GM18951 (cell line): ENCODE results near the gene BRSK2.
"Not testable (repeated sequence)": the region's sequence is repeated elsewhere in the genome, so short reads cannot be mapped to it uniquely, and the experiment has no call there.

ENCODE experiments used
- POLR2A ChIP-seq: IDR thresholded peaks from 4 replicates; pipeline ENCODE4 v1.6.1; 2011; ENCODE audit warnings: mild to moderate bottlenecking; ENCODE audit not compliant: insufficient read length, insufficient read depth; ENCODE audit errors: extremely low read depth
- in situ Hi-C: fragments of 300-500 bp; cut with MboI; formaldehyde crosslinking; loops from one replicate; pipeline ENCODE4 v1.12.0; 2022; ENCODE audit warnings: low sequenced_read_pairs, mixed read lengths, inconsistent platforms; ENCODE audit not compliant: unreplicated experiment

The BRSK2 gene

DNA sequence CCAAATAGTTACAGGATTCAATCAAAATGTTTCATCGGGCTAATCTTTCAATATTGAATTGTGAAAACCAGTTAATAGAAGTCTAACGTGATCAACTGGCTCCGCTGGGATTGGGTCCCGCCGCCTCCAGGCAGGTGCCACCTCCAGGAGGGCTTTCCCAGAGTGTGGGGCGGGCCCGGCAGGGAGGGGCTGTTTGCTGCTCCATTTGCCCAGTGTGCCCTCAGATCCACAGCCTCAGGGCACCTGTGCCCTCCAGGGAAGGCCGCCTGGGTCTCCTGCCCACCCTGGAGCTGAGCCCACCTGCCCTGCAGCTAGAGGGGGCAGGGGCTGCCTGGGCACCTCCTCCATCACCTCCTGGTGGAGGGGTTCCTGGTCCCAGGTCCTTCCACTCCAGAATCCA, 17.9 kb downstream of the BRSK2 start:
- in situ Hi-C loops = no loop called here
- no peak for TF ChIP-seq POLR2A

DNA sequence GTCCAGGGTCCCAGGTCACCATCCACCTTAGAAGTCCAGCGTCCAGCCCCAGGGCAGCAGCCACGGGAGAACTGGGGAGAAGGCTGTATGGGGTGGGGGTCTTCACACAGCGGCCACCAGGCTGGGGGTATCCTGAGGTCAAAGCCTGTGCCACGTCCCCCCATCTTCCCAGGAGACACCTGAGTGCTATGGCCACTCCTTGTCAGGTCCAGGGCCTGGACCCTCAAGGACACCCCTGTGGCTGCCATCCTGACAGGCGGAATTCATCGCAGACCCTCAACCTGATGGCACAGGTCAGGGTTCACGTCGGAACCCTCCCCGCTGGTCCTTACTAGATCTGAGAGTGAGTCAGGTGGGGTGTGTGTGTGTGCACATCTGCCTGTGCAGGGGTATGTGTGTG, 18.6 kb downstream of the BRSK2 start:
- no peak for TF ChIP-seq POLR2A
- in situ Hi-C loops = no loop called here

DNA sequence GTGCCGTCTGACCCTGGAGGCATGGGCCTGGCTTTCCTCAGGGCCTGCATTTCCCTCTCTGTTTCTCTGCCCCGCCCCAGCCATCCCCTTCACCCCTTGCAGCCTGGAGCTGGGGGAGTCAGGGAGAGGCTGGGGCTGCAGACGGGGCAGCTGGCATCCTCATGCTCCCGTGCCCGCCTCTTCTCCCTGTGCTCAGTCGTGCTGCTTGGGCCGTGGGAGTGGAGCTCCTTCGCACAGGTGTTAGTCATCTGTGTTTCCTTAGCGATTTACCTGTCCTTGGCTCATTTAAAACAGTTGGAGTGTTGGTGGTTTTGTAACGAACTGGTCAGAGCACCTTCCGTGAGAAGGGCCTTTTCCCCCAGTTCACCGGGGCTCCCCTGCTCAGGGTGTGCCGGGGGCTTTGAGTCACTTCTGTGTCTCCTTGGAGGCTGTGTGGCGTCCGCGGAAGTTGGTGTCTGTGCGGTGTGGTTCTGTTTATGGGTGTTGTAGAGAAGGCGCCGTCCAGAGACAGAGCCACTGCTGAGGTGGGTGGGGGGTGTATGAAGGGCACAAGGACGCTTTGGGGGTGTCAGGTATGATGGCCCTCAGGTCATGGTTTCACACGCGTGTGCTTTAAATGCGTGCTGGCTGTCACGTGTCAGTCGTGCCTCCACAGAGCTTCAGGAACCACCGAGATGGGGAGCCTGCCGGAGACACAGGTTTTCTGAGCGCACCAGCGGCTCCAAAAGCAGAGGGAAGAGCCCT, 19.5 kb downstream of the BRSK2 start:
- in situ Hi-C loops = no loop called here
- TF ChIP-seq POLR2A = no peak

DNA sequence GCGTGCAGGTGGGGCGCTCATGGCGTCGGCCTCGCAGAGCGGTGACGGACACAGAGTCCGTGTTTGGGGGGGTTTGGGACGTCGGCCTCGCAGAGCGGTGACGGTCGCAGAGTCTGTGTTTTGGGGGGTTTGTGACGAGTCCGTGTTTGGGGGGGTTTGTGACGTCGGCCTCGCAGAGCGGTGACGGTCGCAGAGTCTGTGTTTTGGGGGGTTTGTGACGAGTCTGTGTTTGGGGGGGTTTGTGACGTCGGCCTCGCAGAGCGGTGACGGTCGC, 20.1 kb downstream of the BRSK2 start:
- in situ Hi-C loops = not testable (repeated sequence)

DNA sequence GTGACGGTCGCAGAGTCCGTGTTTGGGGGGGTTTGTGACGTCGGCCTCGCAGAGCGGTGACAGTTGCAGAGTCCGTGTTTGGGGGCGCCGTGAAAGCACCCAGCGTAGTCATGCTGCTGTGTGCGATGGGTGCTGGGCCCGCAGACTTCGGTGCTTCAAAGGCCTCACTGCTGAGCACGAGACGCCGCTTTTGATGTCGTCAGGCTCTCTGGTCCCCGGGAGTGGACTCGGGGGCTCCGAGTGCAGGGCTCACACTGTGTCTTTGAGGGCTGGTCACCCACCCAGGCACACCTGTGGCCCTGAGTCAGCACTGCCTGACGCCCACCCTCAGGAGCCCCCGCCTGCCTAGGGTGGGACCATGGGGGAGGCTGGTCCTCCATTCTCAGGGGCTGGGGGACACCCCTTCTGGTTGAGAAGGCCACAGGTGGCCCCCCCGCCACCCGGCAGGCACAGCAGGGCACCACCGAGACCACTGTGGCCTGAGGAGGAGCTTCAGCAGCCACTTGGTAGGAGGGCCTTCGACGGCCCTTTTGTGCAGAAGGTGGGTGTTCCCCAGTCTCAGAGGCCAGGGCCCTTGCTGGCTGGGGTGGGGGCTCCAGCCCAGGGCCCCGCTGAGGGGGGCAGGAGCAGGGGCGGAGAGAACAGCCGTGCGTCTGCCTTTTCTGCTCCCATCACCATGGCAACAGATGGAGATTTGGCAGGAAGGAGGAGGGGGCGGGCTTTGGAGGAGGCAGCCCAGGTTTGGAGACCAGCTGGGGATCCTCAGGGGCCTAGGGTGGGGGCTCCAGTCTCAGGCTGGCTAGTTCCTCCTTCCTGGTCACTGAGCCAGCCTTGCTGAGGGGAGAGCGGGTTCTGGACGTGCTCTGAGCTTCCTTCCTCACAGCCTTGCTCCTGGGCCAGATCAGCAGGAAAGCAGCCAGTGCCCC, 20.9 kb downstream of the BRSK2 start:
- no peak for TF ChIP-seq POLR2A
- in situ Hi-C loops = no loop called here

DNA sequence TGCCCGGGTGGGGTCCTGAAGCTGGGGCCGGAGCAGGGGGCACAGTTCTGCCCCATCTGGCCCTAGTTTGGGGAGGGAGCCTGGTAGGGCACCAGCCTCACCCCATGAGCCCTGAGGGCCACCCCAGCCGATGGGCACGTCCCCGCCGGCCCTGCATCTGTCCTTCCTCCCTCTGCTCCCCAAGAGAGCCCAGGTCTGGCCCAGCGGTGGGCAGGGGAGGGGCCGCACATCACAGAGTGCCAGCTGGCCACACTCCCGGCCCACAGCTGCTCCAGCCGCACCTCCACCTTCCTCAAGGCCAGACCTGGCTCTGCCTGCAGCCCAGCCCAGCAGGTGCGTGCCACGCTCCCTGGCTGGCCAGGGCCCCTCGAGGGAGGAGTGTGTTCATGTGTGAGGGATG, 21.6 kb downstream of the BRSK2 start:
- in situ Hi-C loops = no loop called here
- TF ChIP-seq POLR2A = no peak

DNA sequence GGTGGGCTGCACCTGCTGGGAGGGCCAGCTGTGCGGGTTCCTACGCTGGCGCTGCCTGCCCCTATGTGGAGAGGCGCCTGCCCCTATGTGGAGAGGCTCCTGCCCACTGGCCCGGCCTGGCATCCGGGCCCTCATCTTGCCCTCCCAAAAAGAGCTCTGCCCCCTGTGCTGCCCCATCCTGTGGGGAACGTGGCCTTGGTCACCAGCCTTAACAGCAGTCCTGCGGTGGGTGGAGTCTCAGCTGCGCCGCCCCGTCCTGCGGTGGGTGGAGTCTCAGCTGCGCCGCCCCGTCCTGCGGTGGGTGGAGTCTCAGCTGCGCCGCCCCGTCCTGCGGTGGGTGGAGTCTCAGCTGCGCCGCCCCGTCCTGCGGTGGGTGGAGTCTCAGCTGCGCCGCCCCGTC, 22.0 kb downstream of the BRSK2 start:
- in situ Hi-C loops = not testable (repeated sequence)

DNA sequence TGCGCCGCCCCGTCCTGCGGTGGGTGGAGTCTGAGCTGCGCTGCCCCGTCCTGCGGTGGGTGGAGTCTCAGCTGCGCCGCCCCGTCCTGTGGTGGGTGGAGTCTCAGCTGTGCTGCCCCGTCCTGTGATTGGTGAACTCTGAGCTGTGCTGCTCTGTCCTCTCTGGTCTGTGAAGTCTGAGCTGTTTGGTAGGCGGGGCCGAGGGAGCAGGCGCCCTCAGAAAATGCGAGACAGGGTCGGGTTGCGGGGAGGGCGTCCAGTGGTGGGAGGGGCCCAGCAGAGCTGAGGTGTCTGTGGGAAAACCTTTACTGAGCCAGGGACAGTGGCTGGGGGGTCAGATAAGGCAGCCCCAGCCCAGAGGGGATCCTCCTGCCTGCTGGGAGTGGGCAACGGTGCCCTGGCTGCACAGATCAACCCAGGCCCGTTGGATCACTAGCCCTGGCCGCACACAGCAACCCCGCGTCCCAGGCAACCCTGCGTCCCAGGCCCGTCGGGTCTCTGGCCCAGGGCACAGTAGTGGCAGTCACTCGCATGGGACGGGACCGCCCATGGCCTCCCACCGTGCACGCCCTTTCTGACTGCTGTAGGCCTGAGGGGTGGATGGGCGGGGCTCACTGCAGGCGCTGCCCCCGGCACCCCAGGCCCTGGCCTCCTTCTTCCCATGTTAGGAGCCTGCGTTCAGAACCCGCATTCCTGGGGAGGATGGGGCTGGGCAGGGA, 22.8 kb downstream of the BRSK2 start:
- no peak for TF ChIP-seq POLR2A
- in situ Hi-C loops = no loop called here

DNA sequence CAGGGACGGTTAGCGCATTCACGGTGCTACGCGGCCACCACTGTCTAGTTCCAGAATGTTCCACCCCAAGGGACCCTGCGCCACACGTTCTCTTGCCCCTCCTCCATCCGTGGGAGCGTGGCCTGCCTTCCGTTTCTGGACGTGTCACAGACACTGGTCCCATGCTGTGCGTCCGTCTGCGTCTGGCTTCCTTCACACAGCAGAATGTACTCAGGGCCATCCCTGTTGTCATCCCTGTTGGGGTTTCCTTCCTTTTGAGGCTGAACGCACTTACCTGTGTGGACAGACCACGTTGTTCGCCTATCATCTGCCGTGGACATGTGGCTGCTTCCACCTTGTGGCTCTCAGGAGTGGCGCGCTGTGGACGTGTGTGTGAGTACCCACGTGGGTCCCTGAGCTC, 24.9 kb downstream of the BRSK2 start:
- in situ Hi-C loops = no loop called here

DNA sequence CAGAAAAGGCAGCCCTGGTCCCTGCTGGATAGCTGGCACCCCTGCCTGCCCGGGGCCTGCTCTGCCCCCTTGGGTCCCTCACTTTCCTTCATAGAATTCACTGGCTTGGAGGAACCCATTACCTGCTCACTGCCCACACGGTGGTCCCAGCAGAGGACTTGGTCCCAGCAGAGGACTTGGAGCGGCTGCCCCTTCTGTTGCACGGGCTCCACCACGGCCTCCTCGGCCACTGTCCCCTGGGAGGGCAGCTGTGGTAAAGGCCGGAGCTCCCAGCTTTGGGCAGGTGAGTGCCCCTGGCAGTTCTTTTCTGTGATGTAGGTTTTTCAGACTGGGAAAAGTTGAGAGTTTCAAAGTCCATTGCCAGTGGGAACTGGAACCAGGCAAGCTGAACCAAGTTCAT, 25.9 kb downstream of the BRSK2 start:
- in situ Hi-C loops = no loop called here
- TF ChIP-seq POLR2A = no peak

More for the DNA sequence above, 24.9 kb downstream of the BRSK2 start:
- no peak for TF ChIP-seq POLR2A

DNA sequence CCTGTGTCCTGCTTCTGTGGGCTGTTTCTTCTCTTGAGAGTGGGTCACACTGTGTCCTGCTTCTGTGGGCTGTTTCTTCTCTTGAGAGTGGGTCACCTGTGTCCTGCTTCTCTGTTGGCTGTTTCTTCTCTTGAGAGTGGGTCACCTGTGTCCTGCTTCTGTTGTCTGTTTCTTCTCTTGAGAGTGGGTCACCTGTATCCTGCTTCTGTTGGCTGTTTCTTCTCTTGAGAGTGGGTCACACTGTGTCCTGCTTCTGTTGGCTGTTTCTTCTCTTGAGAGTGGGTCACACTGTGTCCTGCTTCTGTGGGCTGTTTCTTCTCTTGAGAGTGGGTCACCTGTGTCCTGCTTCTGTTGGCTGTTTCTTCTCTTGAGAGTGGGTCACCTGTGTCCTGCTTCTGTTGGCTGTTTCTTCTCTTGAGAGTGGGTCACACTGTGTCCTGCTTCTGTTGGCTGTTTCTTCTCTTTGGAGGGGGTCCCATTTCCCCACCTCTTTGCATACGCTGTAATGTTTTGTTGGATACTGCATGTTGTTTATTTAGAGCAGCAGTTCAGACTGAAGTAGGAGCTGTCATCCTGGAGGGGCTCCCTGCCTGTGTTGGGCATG, 28.6 kb downstream of the BRSK2 start:
- in situ Hi-C loops = not testable (repeated sequence)

DNA sequence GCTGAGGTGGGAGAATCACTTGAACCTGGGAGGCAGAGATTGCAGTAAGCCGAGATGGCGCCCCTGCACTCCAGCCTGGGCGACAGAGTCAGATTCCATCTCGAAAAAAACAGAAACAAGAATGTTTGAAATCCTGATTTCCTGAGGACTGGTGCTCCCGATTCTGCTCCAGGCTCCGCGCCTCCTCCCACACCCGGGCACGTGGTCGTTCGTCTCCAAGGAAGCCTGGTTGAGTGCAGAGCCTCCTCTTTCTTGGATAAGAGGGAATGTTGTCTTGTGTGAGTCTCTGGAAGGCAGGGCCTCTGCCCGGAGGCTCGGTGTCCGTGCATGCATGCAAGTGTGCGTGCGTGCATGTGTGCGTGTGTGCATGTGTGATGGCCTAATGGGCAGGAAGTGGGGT, 30.1 kb downstream of the BRSK2 start:
- in situ Hi-C loops = no loop called here
- no peak for TF ChIP-seq POLR2A

DNA sequence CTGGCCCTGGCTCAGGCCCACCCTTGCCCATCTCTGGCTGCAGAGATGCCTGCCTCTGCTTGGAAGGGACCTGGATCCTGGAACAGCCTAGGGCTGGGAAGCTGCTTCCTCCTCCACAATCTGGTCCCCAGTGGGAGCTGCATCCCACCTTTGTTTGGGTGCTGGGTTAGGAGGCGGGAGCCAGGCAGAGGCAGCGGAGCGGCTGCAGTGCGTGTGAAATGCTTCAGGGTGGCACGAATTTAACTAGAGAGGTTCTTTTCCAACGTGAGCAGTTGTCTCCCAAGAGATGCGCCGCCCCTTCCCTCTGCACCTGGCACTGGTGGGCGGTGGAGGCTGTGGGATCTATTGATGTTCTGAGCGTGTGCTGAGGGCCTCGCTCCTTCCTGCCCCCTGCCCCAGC, 31.6 kb downstream of the BRSK2 start:
- no peak for TF ChIP-seq POLR2A
- in situ Hi-C loops = no loop called here
